ENCODE results near the gene YIPF6.

YIPF6 gene

DNA sequence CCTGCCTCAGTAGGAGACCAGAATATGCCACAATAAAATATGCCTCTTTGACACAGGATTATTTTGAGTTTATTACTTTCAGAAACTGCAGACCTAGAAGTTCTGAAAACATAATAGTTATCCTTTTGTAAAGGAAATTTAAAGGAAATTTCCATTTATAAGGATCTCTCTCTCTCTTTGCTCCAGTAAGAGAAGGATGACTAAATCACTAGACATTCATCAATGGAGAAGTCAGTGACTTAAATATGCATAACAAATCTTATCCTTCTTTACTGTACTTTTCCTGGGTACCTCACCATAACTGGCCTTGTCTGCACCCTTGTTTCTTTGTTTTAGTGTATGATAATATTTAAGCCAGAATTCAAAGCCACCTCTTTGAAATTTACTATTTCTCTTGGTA is 37.3 kb upstream of the YIPF6 start:
- H2BK5ac ChIP-seq (ENCODE audit: low read length) = no peak overlapping the region
- H4K8ac ChIP-seq (ENCODE audit: low read depth, low read length) = no peak overlapping the region
- H3K36me3 ChIP-seq (ENCODE audit: control insufficient read depth, insufficient read depth, low read length) = no peaks in the 10 kb centered on the region
- DNase-seq = no peak
- no peak overlapping the region for H4K5ac ChIP-seq (ENCODE audit: low read length)
- H3K18ac ChIP-seq (ENCODE audit: low read length) = no peak overlapping the region
- no peak overlapping the region for H3K4ac ChIP-seq (ENCODE audit: low read depth, low read length)
- no peak overlapping the region for H3K56ac ChIP-seq (ENCODE audit: low read length)
- no peak overlapping the region for H3K9ac ChIP-seq (ENCODE audit: low read length)
- H3K79me1 ChIP-seq (ENCODE audit: low read length) = no peaks in the 10 kb centered on the region
- H3K4me2 ChIP-seq (ENCODE audit: low read length) = no peak overlapping the region
- no peak overlapping the region for H2BK15ac ChIP-seq (replicated peaks; ENCODE audit: low read depth)
- H3K79me2 ChIP-seq (ENCODE audit: control insufficient read depth, insufficient read depth, low read length) = no peaks in the 10 kb centered on the region
- no peak overlapping the region for H3K4me3 ChIP-seq (ENCODE audit: low read length)
- H2AK5ac ChIP-seq (ENCODE audit: low read length) = no peak overlapping the region
- no peaks in the 10 kb centered on the region for H3K27me3 ChIP-seq (ENCODE audit: insufficient read depth, low read length, poor library complexity)
- H3K23ac ChIP-seq (ENCODE audit: low read length) = no peak overlapping the region
- no peaks in the 10 kb centered on the region for H3K4me1 ChIP-seq (ENCODE audit: control insufficient read depth, low read depth, low read length)
- H2BK120ac ChIP-seq (ENCODE audit: low read depth, low read length) = no peak overlapping the region
- H3K27ac ChIP-seq (ENCODE audit: low read depth, low read length) = no peak overlapping the region

GRCh38 chrX:68462197-68462596 is 36.7 kb upstream of the YIPF6 start:
- H3K4ac ChIP-seq (ENCODE audit: low read depth, low read length) = no peak overlapping the region

DNA sequence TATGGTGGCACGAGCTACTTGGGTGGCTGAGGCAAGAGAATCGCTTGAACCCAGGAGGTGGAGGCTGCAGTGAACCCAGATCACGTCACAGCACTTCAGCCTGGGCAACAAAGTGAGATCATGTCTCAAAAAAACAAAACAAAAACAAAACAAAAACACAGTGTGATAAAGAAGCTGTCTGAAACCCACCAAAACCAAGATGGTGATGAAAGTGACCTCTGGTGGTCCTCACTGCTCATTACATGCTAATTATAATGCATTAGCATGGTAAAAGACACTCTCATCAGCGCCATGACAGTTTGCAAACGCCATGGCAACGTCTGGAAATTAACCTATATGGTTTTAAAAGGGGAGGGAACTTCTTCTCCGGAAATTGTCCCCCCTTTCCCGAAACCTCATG is 36.2 kb upstream of the YIPF6 start:
- Histone ChIP-seq H3K4me2 (ENCODE audit: low read length) (no peak overlapping the region), H3K36me3 (ENCODE audit: control insufficient read depth, insufficient read depth, low read length) (no peaks in the 10 kb centered on the region), H3K27me3 (ENCODE audit: insufficient read depth, low read length, poor library complexity) (no peaks in the 10 kb centered on the region), H2BK15ac (replicated peaks; ENCODE audit: low read depth) (no peak overlapping the region), H3K9ac (ENCODE audit: low read length) (no peak overlapping the region), H3K27ac (ENCODE audit: low read depth, low read length) (no peak overlapping the region), H4K5ac (ENCODE audit: low read length) (no peak overlapping the region), H2BK120ac (ENCODE audit: low read depth, low read length) (no peak overlapping the region), H4K8ac (ENCODE audit: low read depth, low read length) (no peak overlapping the region), H3K4me3 (ENCODE audit: low read length) (no peak overlapping the region), H3K56ac (ENCODE audit: low read length) (no peak overlapping the region), H3K4me1 (ENCODE audit: control insufficient read depth, low read depth, low read length) (no peaks in the 10 kb centered on the region), H2BK5ac (ENCODE audit: low read length) (no peak overlapping the region), H2AK5ac (ENCODE audit: low read length) (no peak overlapping the region), H3K4ac (ENCODE audit: low read depth, low read length) (no peak overlapping the region), H3K79me2 (ENCODE audit: control insufficient read depth, insufficient read depth, low read length) (no peaks in the 10 kb centered on the region), H3K79me1 (ENCODE audit: low read length) (no peaks in the 10 kb centered on the region), H3K18ac (ENCODE audit: low read length) (no peak overlapping the region), H3K23ac (ENCODE audit: low read length) (no peak overlapping the region)
- peak; percentile 61 for DNase-seq
- WGBS (ENCODE audit: extremely low coverage, insufficient coverage, low lambda C conversion rate) = no CpG with 5 or more reads among the region's 8 CpGs

More at GRCh38 chrX:68462197-68462596, 36.7 kb upstream of the YIPF6 start:
- H3K36me3 ChIP-seq (ENCODE audit: control insufficient read depth, insufficient read depth, low read length) = no peaks in the 10 kb centered on the region
- no peak overlapping the region for H4K5ac ChIP-seq (ENCODE audit: low read length)
- H3K4me3 ChIP-seq (ENCODE audit: low read length) = no peak overlapping the region
- no peak overlapping the region for H3K23ac ChIP-seq (ENCODE audit: low read length)
- H2AK5ac ChIP-seq (ENCODE audit: low read length) = no peak overlapping the region
- H3K27me3 ChIP-seq (ENCODE audit: insufficient read depth, low read length, poor library complexity) = no peaks in the 10 kb centered on the region
- WGBS (ENCODE audit: extremely low coverage, insufficient coverage, low lambda C conversion rate) = no CpG with 5 or more reads among the region's 8 CpGs
- no peak overlapping the region for H3K56ac ChIP-seq (ENCODE audit: low read length)
- H3K79me1 ChIP-seq (ENCODE audit: low read length) = no peaks in the 10 kb centered on the region
- H2BK5ac ChIP-seq (ENCODE audit: low read length) = no peak overlapping the region
- peak; percentile 1 for DNase-seq
- H3K9ac ChIP-seq (ENCODE audit: low read length) = no peak overlapping the region
- H3K79me2 ChIP-seq (ENCODE audit: control insufficient read depth, insufficient read depth, low read length) = no peaks in the 10 kb centered on the region
- no peaks in the 10 kb centered on the region for H3K4me1 ChIP-seq (ENCODE audit: control insufficient read depth, low read depth, low read length)
- H3K27ac ChIP-seq (ENCODE audit: low read depth, low read length) = no peak overlapping the region
- H4K8ac ChIP-seq (ENCODE audit: low read depth, low read length) = no peak overlapping the region
- H3K18ac ChIP-seq (ENCODE audit: low read length) = no peak overlapping the region
- H2BK120ac ChIP-seq (ENCODE audit: low read depth, low read length) = no peak overlapping the region
- no peak overlapping the region for H3K4me2 ChIP-seq (ENCODE audit: low read length)
- no peak overlapping the region for H2BK15ac ChIP-seq (replicated peaks; ENCODE audit: low read depth)

DNA sequence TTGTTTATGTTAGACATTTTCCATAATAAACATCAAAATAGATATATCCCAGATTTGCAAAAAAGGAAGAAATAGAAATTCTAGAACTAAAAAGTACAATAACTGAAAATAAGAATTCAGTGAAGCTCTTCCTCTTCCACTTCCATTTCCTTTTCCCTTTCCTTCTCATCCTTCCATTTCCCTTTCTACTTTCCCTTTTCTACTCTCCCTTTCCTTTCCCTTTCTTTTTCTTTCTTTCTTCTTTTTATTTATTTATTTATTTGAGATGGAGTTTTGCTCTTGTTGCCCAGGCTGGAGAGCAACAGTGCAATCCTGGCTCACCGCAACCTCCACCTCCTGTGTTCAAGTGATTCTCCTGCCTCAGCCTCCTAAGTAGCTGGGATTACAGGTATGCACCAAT is 35.0 kb upstream of the YIPF6 start:
- Histone ChIP-seq H3K4ac (ENCODE audit: low read depth, low read length) (no peak overlapping the region), H3K23ac (ENCODE audit: low read length) (no peak overlapping the region), H2BK5ac (ENCODE audit: low read length) (no peak overlapping the region), H4K5ac (ENCODE audit: low read length) (no peak overlapping the region), H3K27ac (ENCODE audit: low read depth, low read length) (no peak overlapping the region), H3K18ac (ENCODE audit: low read length) (no peak overlapping the region), H4K8ac (ENCODE audit: low read depth, low read length) (no peak overlapping the region), H3K4me2 (ENCODE audit: low read length) (no peak overlapping the region), H3K4me1 (ENCODE audit: control insufficient read depth, low read depth, low read length) (no peaks in the 10 kb centered on the region), H3K79me2 (ENCODE audit: control insufficient read depth, insufficient read depth, low read length) (no peaks in the 10 kb centered on the region), H3K36me3 (ENCODE audit: control insufficient read depth, insufficient read depth, low read length) (no peaks in the 10 kb centered on the region), H3K27me3 (ENCODE audit: insufficient read depth, low read length, poor library complexity) (no peaks in the 10 kb centered on the region), H3K56ac (ENCODE audit: low read length) (no peak overlapping the region), H2BK15ac (replicated peaks; ENCODE audit: low read depth) (no peak overlapping the region), H3K4me3 (ENCODE audit: low read length) (no peak overlapping the region), H2AK5ac (ENCODE audit: low read length) (no peak overlapping the region), H3K9ac (ENCODE audit: low read length) (no peak overlapping the region), H2BK120ac (ENCODE audit: low read depth, low read length) (no peak overlapping the region), H3K79me1 (ENCODE audit: low read length) (no peaks in the 10 kb centered on the region)
- no CpG with 5 or more reads among the region's 1 CpG for WGBS (ENCODE audit: extremely low coverage, insufficient coverage, low lambda C conversion rate)
- no peak for DNase-seq

DNA sequence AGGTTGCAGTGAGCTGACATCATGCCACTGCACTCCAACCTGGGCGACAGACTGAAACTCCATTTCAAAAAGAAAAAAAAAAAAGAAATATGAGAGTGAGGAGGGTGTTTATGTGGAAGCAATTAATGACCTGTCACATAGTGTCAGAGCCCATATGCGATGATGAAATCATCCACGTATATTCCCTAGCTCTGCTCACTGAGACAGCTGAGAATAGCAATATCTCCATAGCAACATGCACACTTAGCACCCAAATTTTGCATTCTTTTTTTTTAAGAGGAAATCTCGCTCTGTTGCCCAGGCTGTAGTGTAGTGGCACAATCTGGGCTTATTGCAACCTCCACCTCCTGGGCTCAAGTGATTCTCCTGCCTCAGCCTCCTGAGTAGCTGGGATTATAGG is 34.1 kb upstream of the YIPF6 start:
- Histone ChIP-seq H2BK120ac (ENCODE audit: low read depth, low read length) (no peak overlapping the region), H3K79me1 (ENCODE audit: low read length) (no peaks in the 10 kb centered on the region), H3K4me1 (ENCODE audit: control insufficient read depth, low read depth, low read length) (no peaks in the 10 kb centered on the region), H3K27ac (ENCODE audit: low read depth, low read length) (no peak overlapping the region), H2AK5ac (ENCODE audit: low read length) (no peak overlapping the region), H3K23ac (ENCODE audit: low read length) (no peak overlapping the region), H2BK15ac (replicated peaks; ENCODE audit: low read depth) (no peak overlapping the region), H3K4me3 (ENCODE audit: low read length) (no peak overlapping the region), H4K8ac (ENCODE audit: low read depth, low read length) (no peak overlapping the region), H3K4me2 (ENCODE audit: low read length) (no peak overlapping the region), H3K27me3 (ENCODE audit: insufficient read depth, low read length, poor library complexity) (no peaks in the 10 kb centered on the region), H3K36me3 (ENCODE audit: control insufficient read depth, insufficient read depth, low read length) (no peaks in the 10 kb centered on the region), H3K4ac (ENCODE audit: low read depth, low read length) (no peak overlapping the region), H3K56ac (ENCODE audit: low read length) (no peak overlapping the region), H4K5ac (ENCODE audit: low read length) (no peak overlapping the region), H3K18ac (ENCODE audit: low read length) (no peak overlapping the region), H3K9ac (ENCODE audit: low read length) (no peak overlapping the region), H2BK5ac (ENCODE audit: low read length) (no peak overlapping the region), H3K79me2 (ENCODE audit: control insufficient read depth, insufficient read depth, low read length) (no peaks in the 10 kb centered on the region)
- no CpG with 5 or more reads among the region's 4 CpGs for WGBS (ENCODE audit: extremely low coverage, insufficient coverage, low lambda C conversion rate)
- no peak for DNase-seq

GRCh38 chrX:68480969-68481368 is 17.9 kb upstream of the YIPF6 start:
- H3K4ac ChIP-seq (ENCODE audit: low read depth, low read length) = no peak overlapping the region
- no peaks in the 10 kb centered on the region for H3K36me3 ChIP-seq (ENCODE audit: control insufficient read depth, insufficient read depth, low read length)
- H3K79me2 ChIP-seq (ENCODE audit: control insufficient read depth, insufficient read depth, low read length) = no peaks in the 10 kb centered on the region
- no peaks in the 10 kb centered on the region for H3K79me1 ChIP-seq (ENCODE audit: low read length)
- no peak overlapping the region for H3K23ac ChIP-seq (ENCODE audit: low read length)
- no peak overlapping the region for H3K18ac ChIP-seq (ENCODE audit: low read length)
- no CpG with 5 or more reads among the region's 1 CpG for WGBS (ENCODE audit: extremely low coverage, insufficient coverage, low lambda C conversion rate)
- no peaks in the 10 kb centered on the region for H3K27me3 ChIP-seq (ENCODE audit: insufficient read depth, low read length, poor library complexity)
- no peak overlapping the region for H2BK15ac ChIP-seq (replicated peaks; ENCODE audit: low read depth)
- H3K56ac ChIP-seq (ENCODE audit: low read length) = no peak overlapping the region
- DNase-seq = no peak
- no peak overlapping the region for H2BK5ac ChIP-seq (ENCODE audit: low read length)
- no peaks in the 10 kb centered on the region for H3K4me1 ChIP-seq (ENCODE audit: control insufficient read depth, low read depth, low read length)
- no peak overlapping the region for H3K9ac ChIP-seq (ENCODE audit: low read length)
- no peak overlapping the region for H3K27ac ChIP-seq (ENCODE audit: low read depth, low read length)
- H4K8ac ChIP-seq (ENCODE audit: low read depth, low read length) = no peak overlapping the region
- H2BK120ac ChIP-seq (ENCODE audit: low read depth, low read length) = no peak overlapping the region
- no peak overlapping the region for H3K4me2 ChIP-seq (ENCODE audit: low read length)
- H4K5ac ChIP-seq (ENCODE audit: low read length) = no peak overlapping the region
- no peak overlapping the region for H2AK5ac ChIP-seq (ENCODE audit: low read length)
- no peak overlapping the region for H3K4me3 ChIP-seq (ENCODE audit: low read length)
